GM13977 (cell line): ENCODE data around the gene IL17RE.

ENCODE experiments used
- DNase-seq: peaks from one replicate; pipeline ENCODE4 v3.0.0; 2012; ENCODE audit warnings: low spot score
- CTCF ChIP-seq: IDR thresholded peaks from 2 replicates; pipeline ENCODE4 v1.5.1; 2012; ENCODE audit warnings: mild to moderate bottlenecking, control low read depth; ENCODE audit not compliant: insufficient read depth; ENCODE audit errors: extremely low read depth, missing control alignments
- in situ Hi-C: fragments of 300-500 bp; cut with MboI; formaldehyde crosslinking; loops from one replicate; pipeline ENCODE4 v1.12.0; 2022; ENCODE audit warnings: low sequenced_read_pairs, low pct_unique_long_range_greater_than_20kb, mixed read lengths, inconsistent platforms; ENCODE audit not compliant: unreplicated experiment

Gene IL17RE

DNA sequence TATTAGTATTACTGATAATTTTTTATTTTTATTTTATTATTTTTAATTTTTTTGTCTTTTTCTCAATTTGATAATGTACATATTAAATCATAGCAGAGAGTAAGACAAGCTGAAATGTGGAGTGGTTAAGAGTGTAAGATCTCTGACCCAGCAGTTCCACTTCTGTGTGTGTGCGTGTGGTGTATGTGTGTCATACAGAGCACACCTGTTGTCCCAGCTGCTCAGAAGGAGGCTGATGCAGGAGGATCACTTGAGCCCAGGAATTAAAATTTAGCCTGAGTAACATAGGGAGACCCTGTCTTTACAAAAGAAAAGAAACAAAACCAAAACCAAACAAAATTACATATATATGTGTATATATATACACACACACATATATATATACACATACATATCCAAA is 21.2 kb upstream of the IL17RE start:
- no peak for DNase-seq
- TF ChIP-seq CTCF: no peak
- in situ Hi-C loops: no loop called here

DNA sequence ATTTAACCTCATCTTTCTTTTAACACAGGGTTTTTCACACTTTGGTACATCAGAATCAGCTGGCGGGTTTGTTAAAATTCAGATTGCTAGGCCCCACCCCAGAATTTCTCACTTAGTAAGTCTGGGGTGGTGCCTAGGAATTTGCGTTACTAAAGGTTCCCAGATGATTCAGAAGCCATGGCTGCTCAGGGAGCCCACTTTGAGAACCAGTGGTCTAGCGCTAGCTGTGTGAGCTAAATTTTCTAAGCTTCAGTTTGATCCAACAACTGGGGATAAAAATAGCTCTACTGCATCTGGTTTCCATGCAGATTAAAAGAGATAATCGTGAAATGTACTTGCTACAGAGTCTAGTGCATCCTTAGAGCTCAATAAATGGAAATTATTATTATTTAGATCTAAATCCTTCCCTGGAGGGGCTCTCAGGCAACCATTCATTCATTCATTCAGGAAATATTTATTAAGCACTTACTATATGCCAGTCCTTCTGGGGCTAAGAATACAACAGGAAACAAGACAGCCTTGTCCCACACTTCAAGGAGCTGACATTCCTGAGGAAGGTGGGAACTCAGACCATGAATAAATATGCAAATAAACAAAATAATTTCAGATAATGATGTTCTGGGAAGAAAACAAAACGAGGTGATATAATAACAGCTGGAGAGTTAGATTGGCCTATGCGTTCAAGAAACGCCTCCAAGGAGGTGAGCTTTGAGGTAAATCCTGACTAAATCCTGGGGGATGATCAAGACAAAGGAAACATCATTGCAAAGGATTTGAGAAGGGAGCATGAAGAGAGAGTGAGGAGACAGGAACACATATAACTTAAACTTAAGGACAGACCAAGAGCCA is 18.7 kb upstream of the IL17RE start:
- in situ Hi-C loops: no loop called here
- TF ChIP-seq CTCF: no peak
- no peak for DNase-seq

DNA sequence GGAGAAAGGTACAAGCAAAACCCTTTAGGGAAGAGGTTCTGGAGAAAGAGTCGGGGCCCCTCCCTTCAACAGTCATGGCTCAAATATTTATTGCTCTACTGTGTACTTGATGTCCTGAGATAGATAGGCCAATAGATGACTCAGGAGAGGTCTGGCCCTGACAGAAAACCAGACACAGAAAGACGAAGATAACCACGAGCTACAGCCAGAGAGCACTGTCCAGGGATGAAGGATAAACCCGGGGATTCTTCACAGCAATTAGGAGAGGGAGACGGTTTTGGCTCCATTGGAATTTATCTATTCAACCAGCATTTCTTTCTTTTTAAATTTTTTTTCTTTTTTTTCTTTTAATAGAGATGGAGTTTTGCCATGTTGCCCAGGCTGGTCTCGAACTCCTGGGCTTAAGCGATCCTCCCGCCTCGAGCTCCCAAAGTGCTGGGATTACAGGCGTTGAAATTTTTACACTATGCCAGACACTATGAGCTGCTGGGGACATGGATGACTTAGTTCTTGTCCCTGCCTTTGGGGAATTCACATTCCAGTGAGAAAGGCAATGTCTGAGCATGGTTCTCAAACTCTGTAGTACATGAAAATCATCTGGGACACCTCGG is 18.0 kb upstream of the IL17RE start:
- no peak for TF ChIP-seq CTCF
- in situ Hi-C loops: no loop called here
- DNase-seq: no peak

- TF ChIP-seq CTCF: no peak
- no peak for DNase-seq
- in situ Hi-C loops: no loop called here
Measured at GRCh38 chr3:9886328-9886727, 16.3 kb upstream of the IL17RE start.

DNA sequence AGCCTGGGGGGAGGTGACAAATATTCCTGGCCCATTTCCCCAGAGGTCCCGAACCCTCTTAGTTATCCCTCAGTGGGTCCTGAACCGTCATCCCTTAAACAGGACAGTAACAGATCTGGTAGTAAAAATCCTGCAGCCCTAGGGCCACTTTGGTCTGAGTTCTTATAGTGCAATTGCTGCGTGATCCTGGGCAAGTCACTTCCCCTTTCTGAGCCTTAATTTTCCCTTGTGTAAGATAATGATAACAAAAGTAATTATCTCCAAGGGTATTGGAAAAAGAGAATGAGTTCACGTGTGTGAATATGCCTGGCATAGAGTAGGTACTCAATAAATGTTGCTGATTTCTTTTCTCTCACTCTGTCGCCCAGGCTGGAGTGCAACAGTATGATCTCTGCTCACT is 15.2 kb upstream of the IL17RE start:
- in situ Hi-C loops: no loop called here
- no peak for DNase-seq
- TF ChIP-seq CTCF: no peak

- no peak for DNase-seq
- in situ Hi-C loops: no loop called here
- TF ChIP-seq CTCF: no peak
Measured at GRCh38 chr3:9888540-9888939, 14.1 kb upstream of the IL17RE start.
